IMR-90 (cell line): ENCODE results near the gene FAM98B. TPM values are rescaled to one million over a fixed set of nuclear protein-coding genes. Genes with fewer than 3 reads are reported as not detected.

Experiments
- ATAC-seq: fragments of 200-7000 bp; cut with Tn5 transposase; 2 replicates; pipeline ENCODE4 v1.9.1; 2020; ENCODE audit warnings: low read depth, mild to moderate bottlenecking, moderate library complexity
- BruUV-seq: library from RNA; stranded (reverse); fragments of 400-500 nt; replicated peaks from 2 replicates; lab custom pipeline; 2021; lab: Mats Ljungman, UMichigan
- CTCF ChIA-PET: fragments of 300-600 bp; formaldehyde crosslinking; extraction: SDS; loops from one replicate; lab custom pipeline; 2021; ENCODE audit warnings: antibody characterized with exemption; lab: Yijun Ruan, JAX
- POLR2A ChIA-PET: fragments of 300-600 bp; sonication (Branson Sonifier 250); formaldehyde crosslinking; loops from one replicate; lab custom pipeline; 2022; ENCODE audit warnings: antibody characterized with exemption; ENCODE audit not compliant: unreplicated experiment; lab: Charles Lee
- DNase-seq: peaks from one replicate; pipeline ENCODE4 v3.0.0; 2013
- H2AFZ ChIP-seq: replicated peaks from 2 replicates; pipeline ENCODE3; 2013; ENCODE audit warnings: low read length, mild to moderate bottlenecking; ENCODE audit not compliant: poor library complexity
- H2AK5ac ChIP-seq: 2 replicates; pipeline ENCODE4 v1.6.1; 2013; ENCODE audit warnings: low read depth, low read length, inconsistent platforms
- H2AK9ac ChIP-seq: replicated peaks from 2 replicates; pipeline ENCODE3; 2013; ENCODE audit warnings: mild to moderate bottlenecking, low read depth, low read length, moderate library complexity; ENCODE audit not compliant: poor library complexity
- H2BK120ac ChIP-seq: 2 replicates; pipeline ENCODE4 v1.6.1; 2013; ENCODE audit warnings: low read depth, low read length, inconsistent platforms
- H2BK15ac ChIP-seq: 3 replicates; pipeline ENCODE4 v1.6.1; 2013; ENCODE audit warnings: low read depth, low read length, inconsistent platforms
- H2BK20ac ChIP-seq: 2 replicates; pipeline ENCODE4 v1.6.1; 2013; ENCODE audit warnings: low read depth, mild to moderate bottlenecking, inconsistent platforms, low read length, moderate library complexity
- H2BK5ac ChIP-seq: 2 replicates; pipeline ENCODE4 v1.6.1; 2013; ENCODE audit warnings: mild to moderate bottlenecking, low read depth, low read length, inconsistent platforms; ENCODE audit not compliant: poor library complexity, severe bottlenecking
- H3K14ac ChIP-seq: replicated peaks from 2 replicates; pipeline ENCODE4 v1.6.1; 2013; ENCODE audit warnings: low read depth, low read length, inconsistent platforms
- H3K18ac ChIP-seq: 2 replicates; pipeline ENCODE4 v1.6.1; 2013; ENCODE audit warnings: low read depth, low read length, control low read depth
- H3K23ac ChIP-seq: 2 replicates; pipeline ENCODE4 v1.6.1; 2013; ENCODE audit warnings: low read depth, low read length, inconsistent platforms
- H3K27ac ChIP-seq: 2 replicates; pipeline ENCODE4 v1.5.1; 2013; ENCODE audit warnings: mild to moderate bottlenecking, control low read depth, low read length; ENCODE audit not compliant: insufficient read depth
- H3K27me3 ChIP-seq: 2 replicates; pipeline ENCODE4 v1.6.1; 2013; ENCODE audit warnings: low read length; ENCODE audit not compliant: control insufficient read depth, insufficient read depth
- H3K36me3 ChIP-seq: 2 replicates; pipeline ENCODE4 v1.6.1; 2013; ENCODE audit warnings: low read length, mixed read lengths; ENCODE audit not compliant: control insufficient read depth, insufficient read depth
- H3K4ac ChIP-seq: 2 replicates; pipeline ENCODE4 v1.6.1; 2013; ENCODE audit warnings: low read depth, low read length, inconsistent platforms
- H3K4me1 ChIP-seq: 2 replicates; pipeline ENCODE4 v1.6.1; 2013; ENCODE audit warnings: low read length, mixed read lengths; ENCODE audit not compliant: control insufficient read depth, insufficient read depth
- H3K4me2 ChIP-seq: 2 replicates; pipeline ENCODE4 v1.6.1; 2013; ENCODE audit warnings: low read depth, mild to moderate bottlenecking, control low read depth, low read length, moderate library complexity
- H3K4me3 ChIP-seq: 2 replicates; pipeline ENCODE4 v1.5.1; 2013; ENCODE audit warnings: low read depth, mild to moderate bottlenecking, control low read depth, low read length, moderate library complexity; ENCODE audit not compliant: insufficient read depth
- H3K56ac ChIP-seq: 2 replicates; pipeline ENCODE4 v1.6.1; 2013; ENCODE audit warnings: low read length, inconsistent platforms; ENCODE audit not compliant: insufficient read depth; ENCODE audit errors: extremely low read depth
- H3K79me1 ChIP-seq, 2 experiments: 2 replicates each; pipeline ENCODE4 v1.6.1; 2013; ENCODE audit warnings: low read length in 2 of 2, inconsistent platforms in 1 of 2, low read depth in 1 of 2
- H3K9ac ChIP-seq: 2 replicates; pipeline ENCODE4 v1.6.1; 2013; ENCODE audit warnings: low read depth, low read length, control low read depth
- H3K9me1 ChIP-seq: 2 replicates; pipeline ENCODE4 v1.6.1; 2013; ENCODE audit warnings: low read length, inconsistent platforms; ENCODE audit not compliant: insufficient read depth
- H3K9me3 ChIP-seq: 2 replicates; pipeline ENCODE4 v1.6.1; 2013; ENCODE audit warnings: low read length; ENCODE audit not compliant: control insufficient read depth, insufficient read depth
- H4K20me1 ChIP-seq: 2 replicates; pipeline ENCODE4 v1.6.1; 2013; ENCODE audit warnings: low read length, inconsistent platforms; ENCODE audit not compliant: insufficient read depth
- H4K5ac ChIP-seq: 2 replicates; pipeline ENCODE4 v1.6.1; 2013; ENCODE audit warnings: mild to moderate bottlenecking, low read depth, low read length, control low read depth
- H4K8ac ChIP-seq, 2 experiments: 2 replicates each; pipeline ENCODE4 v1.6.1; 2013; ENCODE audit warnings: low read depth in 2 of 2, low read length in 2 of 2, control low read depth in 1 of 2, inconsistent platforms in 1 of 2
- H4K91ac ChIP-seq: 2 replicates; pipeline ENCODE4 v1.6.1; 2013; ENCODE audit warnings: low read depth, low read length, inconsistent platforms; ENCODE audit not compliant: insufficient read depth
- BHLHE40 ChIP-seq: fragments of 150-350 bp; IDR thresholded peaks from 2 replicates; pipeline ENCODE4 v1.6.1; 2016; ENCODE audit warnings: mild to moderate bottlenecking, low read depth, low read length
- CEBPB ChIP-seq: IDR thresholded peaks from 2 replicates; pipeline ENCODE4 v1.6.1; 2012; ENCODE audit warnings: low read depth, low read length, improper control_type of control experiment
- POLR2A ChIP-seq: IDR thresholded peaks from 2 replicates; pipeline ENCODE4 v1.6.1; 2012; ENCODE audit warnings: mild to moderate bottlenecking, low read depth, low read length
- RCOR1 ChIP-seq: IDR thresholded peaks from 2 replicates; pipeline ENCODE4 v1.6.1; 2012; ENCODE audit warnings: mild to moderate bottlenecking, low read length, improper control_type of control experiment; ENCODE audit not compliant: insufficient replicate concordance
- WGBS, 2 experiments: methylation state at CpG; one replicate each; pipeline versions ENCODE4 v1.1.5 to v1.1.7; 2013; ENCODE audit warnings: missing lambda C conversion rate in 2 of 2; ENCODE audit not compliant: insufficient read length in 1 of 2; ENCODE audit errors: extremely low coverage in 2 of 2; 5-methylcytosine and 5-hydroxymethylcytosine counted together
- dilution Hi-C: fragments of 300-500 bp; cut with HindIII; formaldehyde crosslinking; loops from one replicate; pipeline ENCODE4 v1.14.3; 2018; ENCODE audit warnings: low sequenced_read_pairs; ENCODE audit not compliant: unreplicated experiment
- in situ Hi-C: fragments of 300-500 bp; cut with MboI; formaldehyde crosslinking; loops from 3 replicates; pipeline ENCODE4 v1.14.3; 2019; ENCODE audit warnings: low sequenced_read_pairs, inconsistent platforms, mixed read lengths
- intact Hi-C: fragments of 100-400 bp; cut with micrococcal nuclease; formaldehyde crosslinking; loops from 2 replicates; pipeline ENCODE4 v1.10.0; 2022
- polyA plus RNA-seq, 3 experiments: library from polyadenylated mRNA; depleted of rRNA; stranded (reverse); fragments of >200 nt; gene quantifications; 2 replicates each; pipeline ENCODE4 v1.2.3, GENCODE V29; 2012; ENCODE audit warnings: low replicate concordance in 1 of 3
- total RNA-seq: library from RNA; depleted of rRNA; stranded (reverse); fragments of >200 nt; gene quantifications from 2 replicates; pipeline ENCODE4 v1.2.3, GENCODE V29; 2012

The FAM98B gene
- total and polyA plus RNA-seq, 2 of the 4 experiments (the other 2 are of a cell fraction): 2.7 to 12.2 TPM

DNA sequence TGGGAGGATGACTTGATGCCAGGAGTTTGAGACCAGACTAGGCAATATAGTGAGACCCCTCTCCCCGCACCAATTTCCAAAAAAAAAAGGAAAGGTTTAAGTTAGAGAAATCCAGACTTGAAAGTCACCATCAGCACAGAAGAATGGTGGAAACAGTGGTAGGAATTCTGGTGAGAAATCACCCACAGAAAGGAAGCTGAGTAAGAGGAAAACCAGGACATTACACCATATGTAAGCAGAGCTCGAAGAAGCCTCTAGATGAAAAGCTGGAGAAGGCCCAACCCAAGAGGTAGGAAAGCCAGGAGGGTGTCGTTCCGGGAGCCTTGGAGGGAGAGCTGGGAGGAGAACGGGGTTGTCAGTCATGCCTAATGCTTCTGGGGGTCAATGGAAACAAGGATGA is 70.2 kb downstream of the FAM98B start:
- no peaks in the 10 kb centered on the region for H3K36me3 ChIP-seq
- H3K4me1 ChIP-seq: peaks cover 5% of the 10 kb centered on the region; the same call in 1 of the 2 replicates
- peak overlapping the region; percentile 34 for H2AFZ ChIP-seq
- peak overlapping the region; percentile 71 for H2AK9ac ChIP-seq
- CTCF ChIA-PET: interaction anchor here (0.7 kb wide), 1 partner anchor 880 kb away, joined by 5 read pairs; no protein-coding TSS in a partner anchor
- no peaks in the 10 kb centered on the region for H3K79me1 ChIP-seq
- no peak overlapping the region for H2BK15ac ChIP-seq
- peak overlapping the region; percentile 63; the same call in 1 of the 2 replicates for H4K5ac ChIP-seq
- H3K23ac ChIP-seq: no peak overlapping the region
- peak overlapping the region; percentile 9; the same call in 1 of the 2 replicates for H2BK20ac ChIP-seq
- H3K27ac ChIP-seq: no peak overlapping the region
- H4K91ac ChIP-seq: 0 out of 2 replicates have a peak overlapping the region, but pooled peaks have one; percentile 1
- H3K4me3 ChIP-seq: no peak overlapping the region
- H3K9ac ChIP-seq: no peak overlapping the region
- BruUV-seq: no TSS peak
- H3K4me2 ChIP-seq: no peak overlapping the region
- peak overlapping the region; percentile 43; the same call in 1 of the 2 replicates for H3K4ac ChIP-seq
- peak overlapping the region; percentile 26; the same call in 1 of the 2 replicates for H3K18ac ChIP-seq
- DNase-seq (peak; percentile 50), ATAC-seq (no peak)
- H3K14ac ChIP-seq: peak overlapping the region; percentile 12; the same call in 1 of the 2 replicates
- WGBS, 2 experiments: 69% methylated on average over 3 of the region's 5 CpGs; no CpG with 5 or more reads in 1 of the 2 experiments
- in situ Hi-C loops (no loop called here), intact Hi-C loops (no loop called here), dilution Hi-C loops (no loop called here)
- H4K8ac ChIP-seq: peak overlapping the region in 1 of 2 experiments; percentile 67; a peak in 2 of 4 replicates
- no peaks in the 10 kb centered on the region for H4K20me1 ChIP-seq
- H3K9me1 ChIP-seq: no peaks in the 10 kb centered on the region
- H3K56ac ChIP-seq: no peak overlapping the region
- no peak overlapping the region for H2AK5ac ChIP-seq
- TF ChIP-seq CEBPB (no peak), POLR2A (no peak), BHLHE40 (no peak), RCOR1 (no peak)
- POLR2A ChIA-PET: no interaction called here
- H2BK5ac ChIP-seq: peak overlapping the region; percentile 42
- H3K9me3 ChIP-seq: no peaks in the 10 kb centered on the region
- no peak overlapping the region; the same call in 1 of the 2 replicates for H2BK120ac ChIP-seq
- no peaks in the 10 kb centered on the region for H3K27me3 ChIP-seq
